GM18907 (cell line): ENCODE measurements around the gene PSMA4.
"Not testable (repeated sequence)": the region's sequence is repeated elsewhere in the genome, so short reads cannot be mapped to it uniquely, and the experiment has no call there.

Experiments
- ATAC-seq: cut with Tn5 transposase; IDR thresholded peaks from one replicate; pipeline ENCODE4 v1.9.1; 2021; ENCODE audit warnings: mild to moderate bottlenecking, moderate library complexity; ENCODE audit not compliant: unreplicated experiment

Gene PSMA4

GRCh38 chr15:78540141-78540870, at the start of gene PSMA4:
TSS of gene PSMA4 (plus strand) at chr15:78540444. CDS start at chr15:78541928, 1,484 bp downstream.
- ATAC-seq = peak; percentile 82

DNA sequence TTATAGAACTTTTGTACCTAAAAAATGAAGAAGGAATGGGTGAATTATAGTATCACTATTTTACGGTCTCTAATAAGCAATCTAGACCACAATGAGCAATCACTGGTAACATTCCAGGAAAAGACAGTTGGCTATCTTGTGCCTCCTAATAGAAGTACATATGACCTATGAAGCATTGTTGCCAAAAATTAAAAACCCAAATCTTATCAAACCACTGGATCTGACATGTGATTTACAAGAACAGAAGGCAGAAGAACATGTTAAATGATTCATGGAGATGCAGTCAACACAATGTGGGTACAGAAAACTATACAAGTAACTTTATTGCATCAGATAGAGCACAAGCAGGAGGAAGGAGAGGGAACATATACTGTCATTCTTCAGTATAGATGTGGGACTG, 47.4 kb upstream of the PSMA4 start:
- ATAC-seq = no peak

DNA sequence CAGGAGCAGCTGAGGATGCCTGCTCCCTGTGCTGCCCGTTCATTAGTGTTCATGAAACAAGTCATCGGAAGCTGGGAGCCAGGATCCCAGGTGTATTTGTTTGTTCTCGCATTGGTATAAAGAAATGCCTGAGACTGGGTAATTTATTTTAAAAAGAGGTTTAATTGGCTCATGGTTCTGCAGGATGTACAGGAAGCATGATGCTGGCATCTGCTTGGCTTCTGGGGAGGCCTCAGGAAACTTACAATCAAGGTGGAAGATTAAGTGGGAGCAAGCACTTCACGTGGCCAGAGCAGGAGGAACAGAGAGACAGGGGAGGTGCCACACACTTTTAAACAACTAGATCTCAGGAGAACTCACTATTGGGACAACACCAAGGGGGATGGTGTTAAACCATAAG, 38.4 kb upstream of the PSMA4 start:
- no peak for ATAC-seq

DNA sequence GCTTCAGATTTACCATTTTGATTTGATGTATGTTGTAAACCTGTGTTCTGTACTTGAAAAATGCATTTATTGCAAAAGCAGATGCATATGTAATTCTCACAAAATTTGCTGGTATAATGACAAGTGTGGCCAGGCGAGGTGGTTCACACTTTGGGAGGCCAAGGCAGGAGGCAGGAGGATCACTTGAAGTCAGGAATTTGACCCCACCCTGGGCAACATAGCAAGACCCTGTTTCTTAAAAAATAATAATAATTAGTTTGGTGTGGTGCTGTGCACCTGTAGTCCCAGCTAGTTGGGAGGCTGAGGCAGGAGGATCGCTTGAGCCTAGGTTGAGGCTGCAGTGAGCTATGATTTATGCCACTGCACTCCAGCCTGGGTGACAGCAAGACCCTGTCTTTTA, 37.6 kb upstream of the PSMA4 start:
- ATAC-seq = no peak

- ATAC-seq = peak; percentile 85
Observed at GRCh38 chr15:78506971-78507830, 33.0 kb upstream of the PSMA4 start, which contains the start of gene HYKK. TSS of gene HYKK (plus strand) at chr15:78507577. CDS start at chr15:78513089, 5,512 bp downstream.

DNA sequence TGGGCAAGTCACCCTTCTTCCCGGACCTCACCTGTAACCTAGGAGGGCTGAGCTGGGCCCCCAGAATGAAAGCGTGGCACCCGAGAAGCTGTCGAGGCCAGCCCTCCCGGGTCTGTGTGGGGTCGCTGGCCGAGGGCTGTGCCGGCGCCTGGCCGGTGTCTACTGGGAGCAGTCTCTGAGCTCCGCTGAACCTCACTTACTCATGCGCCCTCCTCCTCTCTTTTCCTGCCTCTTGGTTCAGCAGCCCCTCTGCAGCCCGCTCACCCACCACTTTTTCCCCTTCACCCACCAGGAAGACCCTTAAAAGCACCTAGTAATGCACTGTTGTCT, 32.4 kb upstream of the PSMA4 start:
- peak; percentile 31 for ATAC-seq

DNA sequence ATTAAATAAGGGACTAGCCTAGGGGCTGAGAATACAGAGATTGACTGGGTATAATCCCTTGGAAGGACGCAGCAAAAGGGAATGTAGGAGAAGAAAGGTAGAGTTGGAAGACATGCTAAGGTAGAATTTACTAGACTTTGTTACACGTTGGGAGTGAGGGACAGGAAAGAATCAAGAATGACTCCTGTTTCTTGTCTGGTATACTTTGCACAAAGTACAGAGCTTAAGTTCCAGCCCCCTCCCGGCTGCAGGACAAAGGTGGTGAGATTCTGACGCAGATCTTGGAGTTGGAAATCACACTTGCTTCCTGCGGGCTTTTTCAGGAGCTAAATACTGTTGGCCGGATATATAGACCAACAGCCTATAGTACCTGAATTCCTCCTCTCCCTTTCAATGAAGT, 32.0 kb upstream of the PSMA4 start:
- ATAC-seq = no peak

- ATAC-seq = no peak
Observed at GRCh38 chr15:78509726-78510312, 30.4 kb upstream of the PSMA4 start.

DNA sequence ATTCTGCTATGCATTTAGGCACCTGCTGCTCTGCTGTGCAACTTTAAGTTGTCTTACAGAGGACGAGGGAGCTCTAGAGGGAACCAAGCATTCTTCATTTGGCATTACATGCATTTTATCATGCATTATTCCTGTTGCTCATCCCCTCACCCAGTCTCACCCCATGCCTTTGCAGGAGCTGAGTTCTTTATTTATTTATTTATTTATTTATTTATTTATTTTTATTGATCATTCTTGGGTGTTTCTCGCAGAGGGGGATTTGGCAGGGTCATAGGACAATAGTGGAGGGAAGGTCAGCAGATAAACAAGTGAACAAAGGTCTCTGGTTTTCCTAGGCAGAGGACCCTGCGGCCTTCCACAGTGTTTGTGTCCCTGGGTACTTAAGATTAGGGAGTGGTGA, 20.2 kb upstream of the PSMA4 start:
- ATAC-seq = not testable (repeated sequence)

DNA sequence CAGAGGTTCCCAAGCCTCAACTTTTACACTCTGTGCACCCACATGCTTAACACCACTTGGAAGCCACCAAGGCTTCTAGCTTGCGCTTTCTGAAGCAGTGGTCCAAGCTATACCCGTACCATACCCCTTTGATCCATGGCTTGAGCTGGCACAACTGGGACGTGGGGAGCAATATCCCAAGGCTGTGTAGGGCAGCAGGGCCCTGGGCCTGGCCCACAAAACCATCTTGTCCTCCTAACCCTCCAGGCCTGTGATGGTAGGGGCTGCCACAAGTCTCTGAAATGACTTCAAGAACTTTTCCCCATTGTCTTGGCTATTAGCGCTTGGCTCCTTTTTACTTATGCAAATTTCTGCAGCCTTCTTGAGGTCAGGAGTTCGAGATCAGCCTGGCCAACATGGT, 16.0 kb upstream of the PSMA4 start:
- ATAC-seq = no peak

DNA sequence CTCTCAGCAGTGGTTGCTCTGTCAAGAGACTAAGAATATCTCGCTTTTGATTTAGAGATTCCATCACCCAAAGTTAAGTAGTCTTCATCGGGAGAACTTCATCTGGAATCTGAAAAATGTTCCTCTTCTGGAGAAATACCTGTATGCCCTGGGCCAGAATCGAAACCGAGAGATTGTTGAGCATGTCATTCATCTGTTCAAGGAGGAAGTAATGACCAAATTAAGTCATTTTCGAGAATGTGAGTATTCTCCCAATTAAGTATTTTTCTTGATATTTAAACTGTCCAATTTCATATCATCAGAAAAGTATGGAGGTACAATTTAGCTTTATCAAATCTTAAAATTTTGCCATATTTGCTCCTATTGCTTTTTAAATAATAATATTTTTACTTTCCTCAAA, 12.9 kb upstream of the PSMA4 start:
- ATAC-seq = no peak

DNA sequence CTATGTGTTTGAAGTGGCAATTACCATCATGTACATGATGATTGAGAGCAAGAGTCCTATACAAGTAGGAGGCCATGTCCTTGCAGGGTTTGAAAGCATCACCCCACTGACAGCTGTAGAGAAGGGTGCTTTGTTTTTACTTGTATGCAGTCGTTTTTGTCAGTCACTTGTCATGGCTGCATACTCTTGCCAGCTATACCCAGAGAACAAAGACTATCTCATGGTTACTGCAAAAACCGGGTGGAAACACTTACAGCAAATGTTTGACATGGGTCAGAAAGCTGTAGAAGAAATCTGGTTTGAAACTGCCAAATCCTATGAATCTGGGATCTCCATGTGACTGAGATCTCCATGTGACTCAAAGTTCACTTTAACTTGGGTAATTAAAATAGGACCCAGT, 6.9 kb upstream of the PSMA4 start:
- no peak for ATAC-seq

GRCh38 chr15:78536134-78536533, 4.1 kb upstream of the PSMA4 start:
- no peak for ATAC-seq

DNA sequence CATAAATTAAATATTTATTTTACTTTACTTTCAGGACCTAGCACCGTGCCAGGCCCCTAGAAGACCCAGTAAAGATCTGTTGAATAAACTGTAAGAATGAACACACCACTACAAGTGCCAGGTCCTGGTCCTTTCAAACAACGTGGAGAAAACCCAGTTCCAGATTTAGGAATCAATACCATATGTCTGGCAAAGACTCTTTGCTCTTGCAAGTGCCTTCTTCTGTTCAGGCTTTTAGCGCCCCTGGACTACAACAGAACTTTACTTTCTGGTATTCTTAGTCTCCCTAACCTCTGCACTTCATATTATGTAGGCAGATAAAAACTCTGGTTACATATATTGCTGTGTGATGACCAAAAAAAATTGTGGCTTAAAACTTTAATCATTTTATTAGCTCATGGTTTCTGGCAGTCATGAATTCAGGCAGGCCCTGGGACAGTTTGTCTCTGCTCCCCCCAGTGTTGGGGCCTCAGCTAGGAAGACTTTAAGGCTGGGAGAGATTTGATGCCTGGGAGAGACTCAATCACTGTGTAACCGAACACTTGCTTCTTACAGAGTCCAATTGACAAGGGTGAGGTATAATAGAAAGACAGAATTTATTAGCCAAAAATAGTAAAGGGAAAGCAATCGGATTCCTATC, 2.9 kb upstream of the PSMA4 start:
- no peak for ATAC-seq

GRCh38 chr15:78538358-78538757, 1.9 kb upstream of the PSMA4 start:
- no peak for ATAC-seq

GRCh38 chr15:78539464-78540140, 642 bp upstream of the PSMA4 start:
- ATAC-seq = not testable (repeated sequence)

GRCh38 chr15:78540871-78541743, 863 bp downstream of the PSMA4 start:
- no peak for ATAC-seq

- ATAC-seq = no peak
Observed at GRCh38 chr15:78541744-78542034, 1.4 kb downstream of the PSMA4 start.

DNA sequence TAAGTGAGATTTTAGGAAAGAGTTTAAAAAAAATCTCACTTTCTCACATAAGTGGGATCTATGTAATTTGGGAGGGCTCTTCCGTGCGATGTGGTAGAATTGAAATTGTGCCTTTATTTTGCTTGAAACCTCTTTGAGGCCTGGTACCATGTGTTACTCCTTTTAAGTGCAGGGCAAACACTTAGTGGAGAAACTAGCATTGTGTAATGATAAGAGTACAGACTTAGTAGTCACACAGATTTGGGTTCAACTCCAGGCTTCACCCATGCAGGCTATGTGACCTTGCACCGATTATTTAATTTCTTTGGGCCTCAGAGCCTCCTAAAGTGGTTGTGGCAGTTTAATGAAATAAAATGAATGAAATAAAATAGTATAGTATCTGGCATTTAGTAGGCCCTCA, 2.4 kb downstream of the PSMA4 start:
- no peak for ATAC-seq

- no peak for ATAC-seq
Observed at GRCh38 chr15:78550194-78550593, 9.9 kb downstream of the PSMA4 start.
